ENCODE results near the gene PDZRN3. TPM values are rescaled to one million over a fixed set of nuclear protein-coding genes. Genes with fewer than 3 reads are reported as not detected.

PDZRN3 gene
- total RNA-seq, 1 donor from 2014 or later, result 3.4 TPM

GRCh38 chr3:73586190-73586589, 38.6 kb downstream of the PDZRN3 start:
- H3K9me3 Mint-ChIP-seq, result no peaks in the 10 kb centered on the region

GRCh38 chr3:73584873-73585272, 39.9 kb downstream of the PDZRN3 start:
- Histone ChIP-seq H3K4me1 (no peaks in the 10 kb centered on the region), H3K9ac (no peak overlapping the region), H3K36me3 (no peaks in the 10 kb centered on the region), H3K79me2 (ENCODE audit: low read depth) (no peaks in the 10 kb centered on the region), H4K20me1 (ENCODE audit: low read depth) (no peaks in the 10 kb centered on the region), H3K27me3 (no peaks in the 10 kb centered on the region), H2AFZ (replicated peaks) (no peak overlapping the region), H3K4me2 (no peak overlapping the region), H3K9me3 (ENCODE audit: low read depth) (no peaks in the 10 kb centered on the region), H3K4me3 (no peak overlapping the region), H3K27ac (no peak overlapping the region), H3F3A (ENCODE audit: low read depth) (no peaks in the 10 kb centered on the region)
- peaks cover 3% of the 10 kb centered on the region for H3K36me3 Mint-ChIP-seq
- H3K27ac Mint-ChIP-seq, result no peak overlapping the region
- H3K4me3 Mint-ChIP-seq, result no peak overlapping the region
- H3K4me1 Mint-ChIP-seq, result peaks cover 4% of the 10 kb centered on the region
- DNase-seq (ENCODE audit: low spot score), result no peak
- TF ChIP-seq EZH2 (IDR thresholded peaks at IDR 0.05), result no peak
- TF ChIP-seq CTCF (IDR thresholded peaks at IDR 0.05), result no peak
- no peak for TF ChIP-seq EZH2phosphoT487 (IDR thresholded peaks at IDR 0.05)
- H3K9me3 Mint-ChIP-seq, result no peaks in the 10 kb centered on the region
- peaks cover 2% of the 10 kb centered on the region for H3K27me3 Mint-ChIP-seq (ENCODE audit: insufficient read depth, low read depth)

More at GRCh38 chr3:73586190-73586589, 38.6 kb downstream of the PDZRN3 start:
- Histone ChIP-seq H2AFZ (replicated peaks) (no peak overlapping the region), H3K9me3 (ENCODE audit: low read depth) (no peaks in the 10 kb centered on the region), H3K4me1 (no peaks in the 10 kb centered on the region), H3K4me3 (no peak overlapping the region), H3K27ac (no peak overlapping the region), H4K20me1 (ENCODE audit: low read depth) (no peaks in the 10 kb centered on the region), H3K9ac (no peak overlapping the region), H3K36me3 (no peaks in the 10 kb centered on the region), H3K27me3 (no peaks in the 10 kb centered on the region), H3F3A (ENCODE audit: low read depth) (no peaks in the 10 kb centered on the region), H3K79me2 (ENCODE audit: low read depth) (no peaks in the 10 kb centered on the region), H3K4me2 (no peak overlapping the region)
- Mint-ChIP-seq H3K27me3 (ENCODE audit: insufficient read depth, low read depth) (peaks cover 2% of the 10 kb centered on the region), H3K27ac (no peak overlapping the region), H3K36me3 (peaks cover 6% of the 10 kb centered on the region), H3K4me3 (no peak overlapping the region), H3K4me1 (peaks cover 4% of the 10 kb centered on the region)
- DNase-seq (ENCODE audit: low spot score), result no peak
- no peak for TF ChIP-seq CTCF (IDR thresholded peaks at IDR 0.05)
- no peak for TF ChIP-seq EZH2 (IDR thresholded peaks at IDR 0.05)
- no peak for TF ChIP-seq EZH2phosphoT487 (IDR thresholded peaks at IDR 0.05)

- Histone ChIP-seq H4K20me1 (ENCODE audit: low read depth) (no peaks in the 10 kb centered on the region), H2AFZ (replicated peaks) (no peak overlapping the region), H3K36me3 (no peaks in the 10 kb centered on the region), H3K9me3 (ENCODE audit: low read depth) (no peaks in the 10 kb centered on the region), H3K27me3 (no peaks in the 10 kb centered on the region), H3K27ac (no peak overlapping the region), H3K9ac (no peak overlapping the region), H3K4me1 (no peaks in the 10 kb centered on the region), H3K4me2 (no peak overlapping the region), H3K79me2 (ENCODE audit: low read depth) (no peaks in the 10 kb centered on the region), H3K4me3 (no peak overlapping the region), H3F3A (ENCODE audit: low read depth) (no peaks in the 10 kb centered on the region)
- Mint-ChIP-seq H3K27ac (no peak overlapping the region), H3K9me3 (peaks cover 2% of the 10 kb centered on the region), H3K4me1 (peaks cover 4% of the 10 kb centered on the region), H3K27me3 (ENCODE audit: insufficient read depth, low read depth) (peaks cover 2% of the 10 kb centered on the region), H3K36me3 (peaks cover 3% of the 10 kb centered on the region), H3K4me3 (no peak overlapping the region)
- no peak for TF ChIP-seq CTCF (IDR thresholded peaks at IDR 0.05)
- TF ChIP-seq EZH2phosphoT487 (IDR thresholded peaks at IDR 0.05), result no peak
- TF ChIP-seq EZH2 (IDR thresholded peaks at IDR 0.05), result no peak
- no peak for DNase-seq (ENCODE audit: low spot score)
These were observed 42.2 kb downstream of the PDZRN3 start for GRCh38 chr3:73582535-73582934.
